GM21825 (cell line): Measurements from ENCODE around the gene SPINK4.

Source experiments
- ATAC-seq: cut with Tn5 transposase; IDR thresholded peaks from one replicate; pipeline ENCODE4 v1.9.1; 2021; ENCODE audit warnings: mild to moderate bottlenecking, moderate library complexity; ENCODE audit not compliant: unreplicated experiment

Gene SPINK4

GRCh38 chr9:33239921-33240320, at the start of gene SPINK4:
SPINK4 (plus strand) TSS chr9:33240167; CDS start chr9:33240209, 42 bp downstream.
- no peak for ATAC-seq

GRCh38 chr9:33192493-33193255, 47.3 kb upstream of the SPINK4 start:
- no peak for ATAC-seq

- no peak for ATAC-seq
These were observed 46.1 kb upstream of the SPINK4 start for GRCh38 chr9:33193818-33194217.

GRCh38 chr9:33196736-33197135, 43.2 kb upstream of the SPINK4 start:
- no peak for ATAC-seq

GRCh38 chr9:33197279-33198152, 42.5 kb upstream of the SPINK4 start:
- ATAC-seq = no peak

GRCh38 chr9:33198165-33198564, 41.8 kb upstream of the SPINK4 start:
- no peak for ATAC-seq

GRCh38 chr9:33202018-33202417, 37.9 kb upstream of the SPINK4 start:
- peak; percentile 43 for ATAC-seq

GRCh38 chr9:33202552-33203201, 37.3 kb upstream of the SPINK4 start:
- ATAC-seq = peak; percentile 99

GRCh38 chr9:33209394-33209793, 30.6 kb upstream of the SPINK4 start:
- ATAC-seq = no peak

- no peak for ATAC-seq
These were observed 29.8 kb upstream of the SPINK4 start for GRCh38 chr9:33210006-33210715.

GRCh38 chr9:33211695-33212393, 28.1 kb upstream of the SPINK4 start:
- no peak for ATAC-seq

- no peak for ATAC-seq
These were observed 19.0 kb upstream of the SPINK4 start for GRCh38 chr9:33220681-33221567.

- ATAC-seq = no peak
These were observed 18.4 kb upstream of the SPINK4 start for GRCh38 chr9:33221568-33221884.

- no peak for ATAC-seq
These were observed 17.9 kb upstream of the SPINK4 start for GRCh38 chr9:33222031-33222430.

GRCh38 chr9:33223696-33224095, 16.3 kb upstream of the SPINK4 start:
- ATAC-seq = no peak

- peak; percentile 40 for ATAC-seq
These were observed 14.4 kb upstream of the SPINK4 start for GRCh38 chr9:33225319-33226147.

- ATAC-seq = peak; percentile 47
These were observed 13.0 kb upstream of the SPINK4 start for GRCh38 chr9:33227008-33227398.

- ATAC-seq = no peak
These were observed 12.2 kb upstream of the SPINK4 start for GRCh38 chr9:33227741-33228140.

GRCh38 chr9:33228606-33229005, 11.4 kb upstream of the SPINK4 start:
- ATAC-seq = no peak
